A673 (cell line): ENCODE data around the gene PPFIA2.

ENCODE experiments used
- CTCF ChIP-seq: fragments of 300-800, 200-600 bp; sonication (generic); conservative IDR thresholded peaks from 2 replicates; pipeline ENCODE4 v1.5.1; 2017; ENCODE audit warnings: low read depth, mild to moderate bottlenecking, antibody characterized with exemption, low read length, moderate library complexity, mixed read lengths
- EZH2 ChIP-seq: fragments of 200-600 bp; sonication (generic); IDR thresholded peaks from 2 replicates; pipeline ENCODE4 v1.6.1; 2017; ENCODE audit warnings: borderline replicate concordance, low read depth, mild to moderate bottlenecking, mixed read lengths, antibody characterized with exemption, low read length; ENCODE audit not compliant: poor library complexity, severe bottlenecking

- TF ChIP-seq CTCF: no peak
- TF ChIP-seq EZH2: no peak
Measured at GRCh38 chr12:81539279-81539678, 219.9 kb downstream of the PPFIA2 start.
